ENCODE measurements around the gene TAB2. TPM values are rescaled to one million over a fixed set of nuclear protein-coding genes. Genes with fewer than 3 reads are reported as not detected.

Gene TAB2
- total and polyA plus RNA-seq, 2 donors (not counting 1 experiment from before 2014, with no cell fraction given): 31.6 to 88.5 TPM

DNA sequence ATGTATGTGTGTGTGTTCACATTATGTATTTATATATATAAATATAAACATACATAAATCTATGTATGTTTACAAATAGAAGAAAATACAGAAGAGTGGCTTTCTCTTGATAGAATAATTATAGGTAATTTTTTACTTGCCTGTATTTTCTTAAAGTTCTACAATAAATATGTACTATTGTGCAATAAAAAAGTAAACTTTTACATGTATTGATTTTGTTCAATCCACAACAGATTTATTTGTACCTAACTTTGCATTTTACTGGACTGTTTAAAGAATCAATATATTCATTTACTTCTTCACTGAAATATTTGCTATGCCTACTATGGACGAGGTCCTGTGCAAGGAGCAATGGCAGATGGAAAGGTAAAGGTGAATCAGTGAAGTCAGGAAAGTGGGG lies 14.0 kb upstream of the TAB2 start:
- H3K27me3 ChIP-seq (replicated peaks in 1 of 4; ENCODE audit: control extremely low read depth in 1 of 4, control insufficient read depth in 3 of 4, insufficient read depth in 4 of 4, low read length in 3 of 4): no peaks in the 10 kb centered on the region
- intact Hi-C loops (cut with micrococcal nuclease): no loop called here
- TF ChIP-seq, protein P1, sequence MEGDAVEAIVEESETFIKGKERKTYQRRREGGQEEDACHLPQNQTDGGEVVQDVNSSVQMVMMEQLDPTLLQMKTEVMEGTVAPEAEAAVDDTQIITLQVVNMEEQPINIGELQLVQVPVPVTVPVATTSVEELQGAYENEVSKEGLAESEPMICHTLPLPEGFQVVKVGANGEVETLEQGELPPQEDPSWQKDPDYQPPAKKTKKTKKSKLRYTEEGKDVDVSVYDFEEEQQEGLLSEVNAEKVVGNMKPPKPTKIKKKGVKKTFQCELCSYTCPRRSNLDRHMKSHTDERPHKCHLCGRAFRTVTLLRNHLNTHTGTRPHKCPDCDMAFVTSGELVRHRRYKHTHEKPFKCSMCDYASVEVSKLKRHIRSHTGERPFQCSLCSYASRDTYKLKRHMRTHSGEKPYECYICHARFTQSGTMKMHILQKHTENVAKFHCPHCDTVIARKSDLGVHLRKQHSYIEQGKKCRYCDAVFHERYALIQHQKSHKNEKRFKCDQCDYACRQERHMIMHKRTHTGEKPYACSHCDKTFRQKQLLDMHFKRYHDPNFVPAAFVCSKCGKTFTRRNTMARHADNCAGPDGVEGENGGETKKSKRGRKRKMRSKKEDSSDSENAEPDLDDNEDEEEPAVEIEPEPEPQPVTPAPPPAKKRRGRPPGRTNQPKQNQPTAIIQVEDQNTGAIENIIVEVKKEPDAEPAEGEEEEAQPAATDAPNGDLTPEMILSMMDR (IDR thresholded peaks at IDR 0.05): no peak
- TF ChIP-seq EZH2 (IDR thresholded peaks at IDR 0.05; ENCODE audit: borderline replicate concordance, insufficient read depth, low read depth, low read length, poor library complexity, severe bottlenecking): no peak
- no peak overlapping the region for H2AFZ ChIP-seq (ENCODE audit: insufficient read depth, low read depth, low read length, poor library complexity, severe bottlenecking)
- no peaks in the 10 kb centered on the region for H3K36me3 ChIP-seq (replicated peaks in 1 of 2; ENCODE audit: control extremely low read depth in 1 of 2, control insufficient read depth in 1 of 2, extremely low read depth in 1 of 2, insufficient read depth in 2 of 2, low read length in 1 of 2)
- H3K9me3 ChIP-seq (ENCODE audit: control extremely low read depth in 1 of 3, control insufficient read depth in 2 of 3, insufficient read depth in 1 of 3, low read length in 2 of 3): no peaks in the 10 kb centered on the region
- ChIA-PET CTCF (no interaction called here), POLR2A (no interaction called here)
- Mint-ChIP-seq H3K27ac (no peak overlapping the region), H3K27me3 (no peaks in the 10 kb centered on the region), H3K4me3 (no peak overlapping the region), H3K9me3 (ENCODE audit: insufficient read depth) (no peaks in the 10 kb centered on the region), H3K4me1 (no peaks in the 10 kb centered on the region)
- no peak for DNase-seq
- H3K4me2 ChIP-seq (replicated peaks; ENCODE audit: low read depth, low read length, poor library complexity, severe bottlenecking): no peak overlapping the region
- H3K9ac ChIP-seq (ENCODE audit: low read length): no peak overlapping the region
- H3K4me1 ChIP-seq (ENCODE audit: control insufficient read depth in 2 of 2, insufficient read depth in 2 of 2, low read length in 2 of 2): no peaks in the 10 kb centered on the region
- no peak overlapping the region for H3K4me3 ChIP-seq (ENCODE audit: control extremely low read depth in 1 of 5, extremely low read depth in 1 of 5, insufficient read depth in 1 of 5, low read depth in 2 of 5, low read length in 4 of 5)
- WGBS (ENCODE audit: insufficient coverage): no CpG with 5 or more reads among the region's 1 CpG
- H3K27ac ChIP-seq (ENCODE audit: low read length in 2 of 2): no peak overlapping the region
- H4K20me1 ChIP-seq (ENCODE audit: control insufficient read depth, insufficient read depth, low read length, poor library complexity, severe bottlenecking): no peaks in the 10 kb centered on the region
- H3K79me2 ChIP-seq (ENCODE audit: control insufficient read depth, insufficient read depth, low read length): no peaks in the 10 kb centered on the region
- no peak for ATAC-seq (ENCODE audit: low read depth)

DNA sequence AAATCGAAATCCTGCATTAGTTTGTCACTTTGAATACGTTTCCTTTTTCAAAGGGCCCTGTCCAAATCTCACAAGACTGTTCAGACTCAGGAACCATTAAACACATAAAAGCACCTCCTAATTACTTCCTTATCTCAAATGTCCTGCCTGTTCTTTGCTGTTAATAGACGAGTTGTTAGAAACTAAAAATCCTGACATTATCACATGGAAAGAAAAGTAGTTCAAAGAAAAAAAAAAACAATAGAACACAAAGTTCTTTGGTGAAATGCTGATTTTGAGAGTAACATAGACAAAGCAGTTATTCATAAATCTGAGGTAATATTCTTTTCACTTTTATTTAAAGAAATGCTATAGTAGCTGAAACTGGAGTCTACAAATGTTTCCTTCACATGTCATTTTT lies 12.1 kb upstream of the TAB2 start:
- 32% methylated on average over 2 of the region's 3 CpGs for WGBS (ENCODE audit: insufficient coverage)

More for the DNA sequence above, 12.1 kb upstream of the TAB2 start:
- H3K4me3 ChIP-seq (ENCODE audit: control extremely low read depth in 1 of 5, extremely low read depth in 1 of 5, insufficient read depth in 1 of 5, low read depth in 2 of 5, low read length in 4 of 5): no peak overlapping the region
- ChIA-PET POLR2A (no interaction called here), CTCF (no interaction called here)
- Mint-ChIP-seq H3K9me3 (ENCODE audit: insufficient read depth) (no peaks in the 10 kb centered on the region), H3K4me3 (no peak overlapping the region), H3K27me3 (no peaks in the 10 kb centered on the region), H3K27ac (no peak overlapping the region), H3K4me1 (no peaks in the 10 kb centered on the region)
- H3K9ac ChIP-seq (ENCODE audit: low read length): no peak overlapping the region
- no peaks in the 10 kb centered on the region for H4K20me1 ChIP-seq (ENCODE audit: control insufficient read depth, insufficient read depth, low read length, poor library complexity, severe bottlenecking)
- H2AFZ ChIP-seq (ENCODE audit: insufficient read depth, low read depth, low read length, poor library complexity, severe bottlenecking): no peak overlapping the region
- no peak overlapping the region for H3K27ac ChIP-seq (ENCODE audit: low read length in 2 of 2)
- H3K79me2 ChIP-seq (ENCODE audit: control insufficient read depth, insufficient read depth, low read length): no peaks in the 10 kb centered on the region
- no peak overlapping the region for H3K4me2 ChIP-seq (replicated peaks; ENCODE audit: low read depth, low read length, poor library complexity, severe bottlenecking)
- no peaks in the 10 kb centered on the region for H3K27me3 ChIP-seq (replicated peaks in 1 of 4; ENCODE audit: control extremely low read depth in 1 of 4, control insufficient read depth in 3 of 4, insufficient read depth in 4 of 4, low read length in 3 of 4)
- no peaks in the 10 kb centered on the region for H3K4me1 ChIP-seq (ENCODE audit: control insufficient read depth in 2 of 2, insufficient read depth in 2 of 2, low read length in 2 of 2)
- no peaks in the 10 kb centered on the region for H3K9me3 ChIP-seq (ENCODE audit: control extremely low read depth in 1 of 3, control insufficient read depth in 2 of 3, insufficient read depth in 1 of 3, low read length in 2 of 3)
- no peak for DNase-seq
- intact Hi-C loops (cut with micrococcal nuclease): no loop called here
- ATAC-seq (ENCODE audit: low read depth): no peak
- TF ChIP-seq, protein P1 (IDR thresholded peaks at IDR 0.05): no peak
- no peak for TF ChIP-seq EZH2 (IDR thresholded peaks at IDR 0.05; ENCODE audit: borderline replicate concordance, insufficient read depth, low read depth, low read length, poor library complexity, severe bottlenecking)
- no peaks in the 10 kb centered on the region for H3K36me3 ChIP-seq (replicated peaks in 1 of 2; ENCODE audit: control extremely low read depth in 1 of 2, control insufficient read depth in 1 of 2, extremely low read depth in 1 of 2, insufficient read depth in 2 of 2, low read length in 1 of 2)
